Gastrocnemius medialis (tissue), 4 donors: ENCODE data around the gene ACLY.

Experiments
- CTCF ChIP-seq, 5 experiments: fragments of 450-650 bp in 3 of 5; fragments of 200-600 bp in 2 of 5; sonication (generic) in 2 of 5; IDR thresholded peaks in 4 of 5; conservative IDR thresholded peaks in 1 of 5; 1 replicate in 4 of 5; 2 replicates in 1 of 5; pipeline ENCODE4 v1.5.1; 2016 to 2019; ENCODE audit warnings: antibody characterized with exemption in 5 of 5, mild to moderate bottlenecking in 3 of 5, moderate library complexity in 3 of 5
- POLR2A ChIP-seq, 2 donors: fragments of 450-650 bp; IDR thresholded peaks; one replicate each; pipeline ENCODE4 v1.6.1; 2017; ENCODE audit warnings: antibody characterized with exemption in 2 of 2, mild to moderate bottlenecking in 2 of 2, moderate library complexity in 2 of 2

- TF ChIP-seq CTCF (IDR thresholded peaks at IDR 0.05 in 4 of 5, conservative IDR thresholded peaks at IDR 0.05 in 1 of 5): no peak
- no peak for TF ChIP-seq POLR2A (IDR thresholded peaks at IDR 0.05)
Observed at GRCh38 chr17:41917679-41918313, 955 bp downstream of the ACLY start.
